Subcutaneous abdominal adipose tissue (tissue), 5 donors: ENCODE results near the gene IFIT1B.
"Not testable (repeated sequence)": the region's sequence is repeated elsewhere in the genome, so short reads cannot be mapped to it uniquely, and the experiment has no call there.

Source experiments
- H3K27ac ChIP-seq: one replicate; pipeline ENCODE4 v1.7.0; 2013; ENCODE audit warnings: low read depth, mild to moderate bottlenecking, inconsistent platforms, low read length, moderate library complexity
- H3K27me3 ChIP-seq, 5 donors: one replicate each; pipeline ENCODE4 v1.7.0; 2013; ENCODE audit warnings: low read length in 5 of 5, inconsistent platforms in 1 of 5; ENCODE audit not compliant: control insufficient read depth in 5 of 5, insufficient read depth in 4 of 5
- H3K36me3 ChIP-seq, 5 donors: one replicate each; pipeline ENCODE4 v1.7.0; 2013; ENCODE audit warnings: low read length in 5 of 5; ENCODE audit not compliant: control insufficient read depth in 5 of 5, insufficient read depth in 5 of 5
- H3K4me1 ChIP-seq, 5 donors: one replicate each; pipeline ENCODE4 v1.7.0; 2013; ENCODE audit warnings: low read length in 5 of 5, mild to moderate bottlenecking in 3 of 5, moderate library complexity in 1 of 5; ENCODE audit not compliant: control insufficient read depth in 5 of 5, insufficient read depth in 5 of 5
- H3K4me3 ChIP-seq, 5 donors: one replicate each; pipeline ENCODE4 v1.7.0; 2013; ENCODE audit warnings: low read length in 5 of 5, low read depth in 1 of 5
- H3K9ac ChIP-seq, 5 donors: one replicate each; pipeline ENCODE4 v1.7.0; 2013; ENCODE audit warnings: low read length in 5 of 5, mild to moderate bottlenecking in 4 of 5, moderate library complexity in 3 of 5
- H3K9me3 ChIP-seq, 5 donors: one replicate each; pipeline ENCODE4 v1.7.0; 2013; ENCODE audit warnings: low read length in 5 of 5; ENCODE audit not compliant: control insufficient read depth in 5 of 5
- donor health status: healthy.
- donor health status: healthy.
- donor health status: healthy.
- donor health status: healthy.
- donor health status: healthy.

The IFIT1B gene, protein sequence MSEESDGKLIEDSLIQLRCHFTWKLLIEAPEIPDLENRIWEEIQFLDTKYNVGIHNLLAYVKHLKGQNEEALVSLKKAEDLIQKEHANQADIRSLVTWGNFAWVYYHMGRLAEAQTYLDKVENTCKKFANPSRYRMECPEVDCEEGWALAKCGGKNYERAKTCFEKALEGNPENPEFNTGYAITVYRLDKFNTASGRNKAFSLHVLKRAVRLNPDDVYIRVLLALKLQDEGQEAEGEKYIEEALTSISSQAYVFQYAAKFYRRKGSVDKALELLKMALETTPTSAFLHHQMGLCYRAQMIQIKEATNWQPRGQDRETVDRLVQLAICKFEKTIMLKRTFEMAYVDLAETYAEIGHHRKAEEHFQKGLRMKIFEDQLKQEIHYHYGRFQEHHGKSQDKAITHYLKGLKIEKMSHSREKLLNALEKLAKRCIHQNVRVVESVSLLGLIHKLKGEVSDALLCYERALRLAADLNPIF

DNA sequence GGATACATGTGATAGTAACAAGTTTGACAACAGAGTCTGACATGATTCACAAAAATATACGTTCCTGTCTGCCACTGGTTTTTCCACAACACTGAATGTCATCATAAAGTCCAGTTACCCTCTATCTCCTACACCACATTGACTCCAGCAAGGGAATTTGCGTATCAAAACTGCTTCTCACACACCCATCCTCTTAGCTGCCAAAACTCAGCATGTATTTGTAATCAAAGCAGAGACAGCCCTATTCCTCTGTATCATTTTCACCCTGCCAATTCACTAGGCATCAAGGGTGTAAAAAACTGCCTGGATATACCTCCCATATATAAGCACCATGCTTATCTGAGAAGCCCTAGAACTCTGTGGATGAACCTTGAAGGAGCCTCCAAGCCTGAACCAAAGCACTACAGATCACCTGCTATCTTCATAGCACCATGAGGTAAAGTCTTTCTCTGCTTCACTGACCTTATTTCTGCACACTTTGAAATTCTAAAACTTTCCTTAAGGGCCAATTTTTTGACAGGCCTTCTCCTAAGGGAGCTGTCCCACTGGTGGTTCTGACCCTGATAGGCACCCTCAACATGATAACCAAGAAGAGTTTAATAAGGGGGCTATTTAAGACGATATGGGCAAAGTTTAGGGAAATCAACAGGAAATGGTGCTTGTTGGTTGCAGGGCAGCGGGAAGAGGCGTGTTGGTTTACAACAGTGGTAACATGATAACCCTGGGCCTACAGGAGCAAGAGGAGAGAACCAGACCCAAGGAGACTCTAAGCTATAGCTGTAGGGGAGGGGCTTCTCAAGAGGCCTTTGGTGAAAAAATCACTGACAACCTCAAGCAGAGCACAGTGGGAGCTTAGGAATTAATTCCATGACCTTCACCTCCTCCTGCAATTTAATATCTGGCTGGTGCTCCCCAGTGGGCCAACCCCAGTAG lies at the start of gene IFIT1B:
Gene IFIT1B (plus strand): TSS at position 352 of the 933 bp plus-strand sequence. CDS start 80 bp downstream, at position 432.
- Histone ChIP-seq H3K27ac (no peak within 1 kb of the TSS), H3K4me3 (no peak within 1 kb of the TSS), H3K4me1 (peaks cover 11 to 25% (median 20%) of the 10 kb centered on the region in 5 donors)

DNA sequence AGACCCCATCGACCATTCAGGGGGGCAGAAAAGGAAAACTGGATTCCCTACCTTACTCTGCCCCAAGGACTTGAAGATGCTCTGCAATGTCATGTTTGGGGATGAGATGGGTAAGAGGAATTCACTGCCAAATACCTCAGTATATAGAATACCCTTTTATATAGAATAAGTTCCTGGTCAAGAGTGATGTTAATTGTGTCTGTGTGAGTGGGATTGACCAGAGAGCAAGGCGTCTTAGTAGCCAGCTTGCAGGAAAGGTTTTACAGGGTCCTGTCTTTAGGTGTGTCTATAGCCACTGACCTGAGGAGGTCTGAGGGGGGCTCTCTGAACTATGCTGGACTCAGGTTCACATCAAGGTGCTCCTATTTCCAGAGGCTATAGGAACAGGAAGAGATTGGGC lies 48.7 kb upstream of the IFIT1B start:
- no peaks in the 10 kb centered on the region for H3K27me3 ChIP-seq
- H3K9me3 ChIP-seq, result no peaks in the 10 kb centered on the region
- H3K4me1 ChIP-seq, result peaks cover 12 to 59% (median 50%) of the 10 kb centered on the region in 5 donors
- H3K27ac ChIP-seq, result peak overlapping the region; percentile 95
- H3K36me3 ChIP-seq, result no peaks in the 10 kb centered on the region
- no peak overlapping the region for H3K9ac ChIP-seq
- H3K4me3 ChIP-seq, result peak overlapping the region; percentile 10 to 76 (median 61)

More for the DNA sequence above, at the start of gene IFIT1B:
- no peak within 1 kb of the TSS for H3K9ac ChIP-seq
- H3K36me3 ChIP-seq, result no peaks in the 10 kb centered on the region
- H3K27me3 ChIP-seq, result no peaks in the 10 kb centered on the region
- no peaks in the 10 kb centered on the region for H3K9me3 ChIP-seq

DNA sequence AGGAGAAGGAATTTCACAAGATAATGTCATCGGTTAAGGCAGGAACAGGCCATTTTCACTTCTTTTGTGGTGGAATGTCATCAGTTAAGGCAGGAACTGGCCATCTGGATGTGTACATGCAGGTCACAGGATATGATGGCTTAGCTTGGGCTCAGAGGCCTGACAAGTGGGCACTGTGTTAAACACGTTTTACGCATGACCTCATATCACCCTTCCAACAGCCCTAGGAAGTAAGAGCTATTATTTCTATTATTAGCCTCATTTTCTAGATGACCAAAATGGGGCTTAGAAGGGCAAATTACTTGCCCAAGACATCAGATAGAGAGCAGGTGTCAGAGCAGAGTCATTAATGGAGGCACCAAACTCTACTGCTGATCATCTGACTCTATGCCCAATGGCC lies 47.8 kb upstream of the IFIT1B start:
- H3K36me3 ChIP-seq, H3K9me3 ChIP-seq, H3K9ac ChIP-seq, H3K27me3 ChIP-seq: not testable (repeated sequence)
- Histone ChIP-seq H3K4me1 (peaks cover 13 to 68% (median 59%) of the 10 kb centered on the region in 5 donors), H3K27ac (peak overlapping the region; percentile 95), H3K4me3 (peak overlapping the region in 1 of 5 donors; percentile 11)

DNA sequence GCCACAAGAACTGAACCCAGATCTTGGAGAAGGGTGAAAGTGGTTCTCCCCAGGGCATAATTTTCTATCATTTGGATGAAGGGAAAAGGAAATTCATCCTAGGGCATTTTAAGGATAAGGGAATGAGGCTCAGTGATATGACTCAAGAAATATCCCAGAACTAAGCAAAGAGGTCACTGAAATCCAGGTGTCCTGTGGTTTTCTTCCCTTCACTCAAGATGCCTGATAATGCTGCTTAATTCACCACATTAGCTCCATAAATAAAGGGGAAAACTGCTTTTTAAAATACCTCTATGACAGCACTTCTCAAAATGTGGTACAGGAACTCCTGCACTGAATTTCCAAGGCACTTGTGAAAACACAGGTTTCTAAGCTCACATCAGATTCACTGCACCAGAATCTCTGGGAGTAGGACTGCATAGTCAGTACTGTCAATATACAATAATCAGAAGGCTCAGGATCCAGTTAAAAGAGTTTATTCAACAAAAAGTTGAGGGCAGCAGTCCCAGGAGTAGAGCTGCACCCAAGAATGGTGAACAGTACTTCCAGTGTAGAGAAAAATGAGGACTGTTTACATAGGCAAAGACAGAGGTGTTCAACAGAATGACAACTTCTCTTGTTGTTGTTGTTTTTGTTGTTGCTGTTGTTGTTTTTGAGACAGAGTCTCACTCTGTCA lies 47.2 kb upstream of the IFIT1B start:
- Histone ChIP-seq H3K4me3 (no peak overlapping the region), H3K9ac (no peak overlapping the region), H3K27me3 (no peaks in the 10 kb centered on the region)

DNA sequence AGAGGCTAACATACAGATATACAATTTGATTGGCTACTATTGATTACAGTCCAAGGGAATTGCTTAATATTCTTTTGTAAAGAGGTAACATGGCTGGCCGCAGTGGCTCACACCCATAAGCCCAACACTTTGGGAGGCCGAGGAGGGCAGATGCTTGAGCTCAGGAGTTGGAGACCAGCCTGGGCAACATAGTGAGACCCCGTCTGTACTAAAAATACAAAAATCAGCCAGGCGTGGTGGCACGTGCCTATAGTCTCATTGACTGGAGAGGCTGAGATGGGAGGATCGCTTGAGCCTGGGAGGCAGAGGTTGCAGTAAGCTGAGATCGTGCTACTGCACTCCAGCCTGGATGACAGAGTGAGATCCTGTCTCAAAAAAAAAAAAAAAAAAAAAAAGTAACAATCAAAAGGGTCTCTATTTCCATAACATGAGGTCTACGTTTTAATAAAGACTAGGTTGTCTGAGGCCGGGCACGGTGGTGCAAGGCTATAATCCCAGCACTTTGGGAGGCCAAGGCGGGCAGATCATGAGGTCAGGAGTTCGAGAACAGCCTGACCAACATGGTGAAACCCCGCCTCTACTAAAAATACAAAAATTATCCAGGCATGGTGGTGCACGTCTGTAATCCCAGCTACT lies 46.3 kb upstream of the IFIT1B start:
- Histone ChIP-seq H3K4me1 (peaks cover 13 to 83% (median 62%) of the 10 kb centered on the region in 5 donors), H3K27ac (peak overlapping the region; percentile 91), H3K9ac (peak overlapping the region in 2 of 5 donors; percentile 4 to 80), H3K4me3 (peak overlapping the region in 4 of 5 donors; percentile 65 to 76 (median 69))
- H3K36me3 ChIP-seq, H3K9me3 ChIP-seq, H3K27me3 ChIP-seq: not testable (repeated sequence)

More for the DNA sequence above, 47.2 kb upstream of the IFIT1B start:
- Histone ChIP-seq H3K27ac (peak overlapping the region; percentile 91), H3K9me3 (no peaks in the 10 kb centered on the region), H3K4me1 (peaks cover 13 to 74% (median 62%) of the 10 kb centered on the region in 5 donors), H3K36me3 (no peaks in the 10 kb centered on the region)

DNA sequence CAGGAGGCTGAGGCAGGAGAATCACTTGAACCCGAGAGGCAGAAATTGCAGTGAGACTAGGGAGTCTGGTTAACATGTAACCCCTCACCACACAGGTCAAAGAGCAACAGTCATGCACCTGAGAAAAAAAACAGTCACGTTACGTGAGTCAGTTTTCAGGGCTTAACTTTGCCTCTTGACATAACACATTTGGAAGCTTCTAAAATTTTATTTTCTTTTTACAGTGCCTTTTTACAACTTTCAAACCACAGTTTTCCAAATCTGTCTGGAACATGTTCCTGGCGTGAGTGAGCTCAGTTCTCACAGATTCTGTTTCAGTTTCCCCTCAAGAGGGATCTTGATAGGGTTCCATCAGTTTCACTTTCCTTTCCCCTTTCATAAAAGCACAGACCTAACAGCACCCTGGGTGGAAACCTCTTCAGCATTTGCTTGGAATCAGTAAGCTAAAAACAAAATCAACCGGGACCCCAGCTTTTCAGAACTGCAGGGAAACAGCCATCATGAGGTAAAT lies 45.7 kb upstream of the IFIT1B start:
- Histone ChIP-seq H3K9me3 (no peaks in the 10 kb centered on the region), H3K36me3 (no peaks in the 10 kb centered on the region), H3K4me3 (peak overlapping the region; percentile 31 to 76 (median 69)), H3K9ac (peak overlapping the region; percentile 4 to 80 (median 50)), H3K27ac (peak overlapping the region; percentile 91), H3K4me1 (peaks cover 13 to 86% (median 62%) of the 10 kb centered on the region in 5 donors), H3K27me3 (no peaks in the 10 kb centered on the region)

DNA sequence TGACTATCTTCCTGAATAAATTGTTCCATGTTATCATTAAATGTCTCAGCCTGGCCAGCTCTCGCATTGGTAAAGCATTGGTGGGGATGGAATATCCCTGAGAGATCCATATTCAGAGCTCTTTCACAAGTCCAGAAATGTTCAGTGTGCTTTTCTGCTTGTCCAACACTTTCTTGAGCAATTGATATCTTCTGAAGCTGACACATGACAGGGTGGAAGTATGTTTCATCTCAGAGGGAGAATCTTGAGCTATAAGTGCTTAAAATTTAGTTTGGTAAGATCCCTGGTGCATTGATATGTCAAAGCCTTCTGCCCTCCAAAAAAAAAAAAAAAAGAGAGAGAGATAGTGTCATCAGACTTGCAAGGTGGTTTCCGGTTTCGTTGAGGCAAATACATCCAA lies 42.6 kb upstream of the IFIT1B start:
- H3K36me3 ChIP-seq, result peaks cover 10 to 27% (median 21%) of the 10 kb centered on the region in 5 donors
- H3K4me1 ChIP-seq, result peaks cover 7 to 67% (median 46%) of the 10 kb centered on the region in 5 donors
- no peak overlapping the region for H3K27ac ChIP-seq
- H3K9me3 ChIP-seq, result no peaks in the 10 kb centered on the region
- H3K27me3 ChIP-seq, result no peaks in the 10 kb centered on the region
- H3K9ac ChIP-seq, result no peak overlapping the region
- H3K4me3 ChIP-seq, result no peak overlapping the region

DNA sequence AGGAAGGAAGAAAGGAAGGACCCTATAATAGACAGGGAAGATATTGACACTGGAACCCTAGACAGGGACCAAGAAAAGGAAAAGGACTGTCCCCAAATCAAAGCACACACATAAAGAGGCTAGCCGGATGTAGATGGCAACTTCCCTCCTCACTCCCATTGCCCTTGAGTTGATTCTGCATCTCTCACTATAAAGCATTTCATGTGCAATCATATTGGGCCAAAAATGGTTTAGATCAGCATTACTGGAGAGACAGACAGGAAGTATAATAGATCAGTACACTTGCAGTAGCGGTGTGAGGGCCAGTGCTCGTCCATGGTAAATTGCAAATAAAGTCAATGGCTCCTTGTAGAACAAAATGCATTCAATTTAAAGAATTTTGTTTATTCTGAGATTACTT lies 41.6 kb upstream of the IFIT1B start:
- Histone ChIP-seq H3K9ac (no peak overlapping the region), H3K4me3 (no peak overlapping the region), H3K36me3 (peaks cover 10 to 34% (median 22%) of the 10 kb centered on the region in 5 donors), H3K27me3 (no peaks in the 10 kb centered on the region), H3K4me1 (peaks cover 6 to 57% (median 38%) of the 10 kb centered on the region in 5 donors), H3K27ac (no peak overlapping the region), H3K9me3 (no peaks in the 10 kb centered on the region)

DNA sequence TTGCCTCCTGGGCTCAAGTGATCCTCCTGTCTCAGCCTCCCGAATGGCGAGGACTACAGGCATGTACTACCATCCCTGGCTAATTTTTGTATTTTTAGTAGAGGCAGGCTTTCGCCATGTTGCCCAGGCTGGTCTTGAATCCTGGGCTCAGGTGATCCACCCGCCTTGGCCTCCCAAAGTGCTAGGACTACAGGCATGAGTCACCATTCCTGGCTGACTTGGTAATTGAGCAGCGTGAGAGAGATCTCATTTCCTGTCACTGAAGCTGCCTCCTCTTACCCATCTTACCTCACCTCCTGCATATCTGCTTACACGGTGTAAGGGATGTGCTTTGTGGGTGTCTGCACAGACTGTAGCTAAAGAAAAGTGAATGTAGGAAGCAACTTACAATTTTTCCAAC lies 40.4 kb upstream of the IFIT1B start:
- Histone ChIP-seq H3K36me3 (peaks cover 10 to 34% (median 22%) of the 10 kb centered on the region in 5 donors), H3K4me1 (peaks cover 6 to 55% (median 33%) of the 10 kb centered on the region in 5 donors), H3K27me3 (no peaks in the 10 kb centered on the region), H3K27ac (no peak overlapping the region), H3K9me3 (no peaks in the 10 kb centered on the region), H3K4me3 (no peak overlapping the region), H3K9ac (no peak overlapping the region)
